HEK293 (cell line): ENCODE data around the gene PHYHD1.

Source experiments
- CTCF ChIP-seq: fragments of 450-650 bp; formaldehyde crosslinking; IDR thresholded peaks from 2 replicates; pipeline ENCODE4 v1.5.1; 2016; ENCODE audit warnings: missing biosample characterization, missing genetic modification characterization
- KLF16 ChIP-seq: fragments of 450-650 bp; formaldehyde crosslinking; IDR thresholded peaks from 2 replicates; pipeline ENCODE4 v1.5.1; 2017; ENCODE audit warnings: missing biosample characterization, missing genetic modification characterization
- ZBTB20 ChIP-seq: fragments of 450-650 bp; formaldehyde crosslinking; IDR thresholded peaks from 2 replicates; pipeline ENCODE4 v1.5.1; 2016; ENCODE audit warnings: missing biosample characterization, missing genetic modification characterization
- ZBTB44 ChIP-seq: fragments of 450-650 bp; IDR thresholded peaks from 2 replicates; pipeline ENCODE4 v1.5.1; 2018; ENCODE audit warnings: missing biosample characterization, mild to moderate bottlenecking, missing genetic modification characterization
- ZBTB6 ChIP-seq: fragments of 450-650 bp; formaldehyde crosslinking; IDR thresholded peaks from 2 replicates; pipeline ENCODE4 v1.5.1; 2017; ENCODE audit warnings: missing biosample characterization, missing genetic modification characterization
- ZFHX2 ChIP-seq: fragments of 450-650 bp; formaldehyde crosslinking; conservative IDR thresholded peaks from 2 replicates; pipeline ENCODE4 v1.5.1; 2016; ENCODE audit warnings: missing biosample characterization, missing genetic modification characterization
- ZNF10 ChIP-seq: fragments of 450-650 bp; formaldehyde crosslinking; IDR thresholded peaks from 2 replicates; pipeline ENCODE4 v1.5.1; 2017; ENCODE audit warnings: missing biosample characterization, missing genetic modification characterization
- ZNF112 ChIP-seq: fragments of 450-650 bp; formaldehyde crosslinking; IDR thresholded peaks from 2 replicates; pipeline ENCODE4 v1.5.0; 2017; ENCODE audit warnings: missing biosample characterization, missing genetic modification characterization
- ZNF155 ChIP-seq: fragments of 450-650 bp; formaldehyde crosslinking; IDR thresholded peaks from 2 replicates; pipeline ENCODE4 v1.5.1; 2016; ENCODE audit warnings: missing biosample characterization, missing genetic modification characterization
- ZNF335 ChIP-seq: fragments of 450-650 bp; formaldehyde crosslinking; conservative IDR thresholded peaks from 2 replicates; pipeline ENCODE4 v1.5.1; 2016; ENCODE audit warnings: missing biosample characterization, missing genetic modification characterization
- ZNF37A ChIP-seq: fragments of 450-650 bp; IDR thresholded peaks from 2 replicates; pipeline ENCODE4 v1.5.1; 2018; ENCODE audit warnings: missing biosample characterization, missing genetic modification characterization
- ZNF548 ChIP-seq: fragments of 450-650 bp; formaldehyde crosslinking; IDR thresholded peaks from 2 replicates; pipeline ENCODE4 v1.5.1; 2016; ENCODE audit warnings: missing biosample characterization, missing genetic modification characterization
- ZNF549 ChIP-seq: fragments of 450-650 bp; IDR thresholded peaks from 2 replicates; pipeline ENCODE4 v1.5.1; 2018; ENCODE audit warnings: missing biosample characterization, missing genetic modification characterization, mild to moderate bottlenecking, inconsistent platforms, moderate library complexity
- ZNF561 ChIP-seq: fragments of 450-650 bp; IDR thresholded peaks from 2 replicates; pipeline ENCODE4 v1.5.1; 2018; ENCODE audit warnings: missing biosample characterization, missing genetic modification characterization, borderline replicate concordance
- ZNF639 ChIP-seq: fragments of 450-650 bp; formaldehyde crosslinking; IDR thresholded peaks from 2 replicates; pipeline ENCODE4 v1.5.1; 2016; ENCODE audit warnings: missing biosample characterization, missing genetic modification characterization
- ZNF785 ChIP-seq: fragments of 450-650 bp; formaldehyde crosslinking; IDR thresholded peaks from 2 replicates; pipeline ENCODE4 v1.5.1; 2016; ENCODE audit warnings: missing biosample characterization, missing genetic modification characterization
- ZNF792 ChIP-seq: fragments of 450-650 bp; formaldehyde crosslinking; IDR thresholded peaks from 2 replicates; pipeline ENCODE4 v1.5.1; 2016; ENCODE audit warnings: missing biosample characterization, missing genetic modification characterization
- ZNF837 ChIP-seq: fragments of 450-650 bp; formaldehyde crosslinking; IDR thresholded peaks from 2 replicates; pipeline ENCODE4 v1.5.1; 2016; ENCODE audit warnings: missing biosample characterization, missing genetic modification characterization
- ZXDB ChIP-seq: fragments of 450-650 bp; formaldehyde crosslinking; IDR thresholded peaks from 2 replicates; pipeline ENCODE4 v1.5.1; 2016; ENCODE audit warnings: missing biosample characterization, missing genetic modification characterization
- TF ChIP-seq, protein P1 (sequence below): fragments of 450-650 bp; formaldehyde crosslinking; IDR thresholded peaks from 2 replicates; pipeline ENCODE4 v1.5.1; 2016; ENCODE audit warnings: missing biosample characterization, missing genetic modification characterization, borderline replicate concordance
- TF ChIP-seq, protein P2 (sequence below): fragments of 450-650 bp; formaldehyde crosslinking; IDR thresholded peaks from 2 replicates; pipeline ENCODE4 v1.5.1; 2016; ENCODE audit warnings: missing biosample characterization, missing genetic modification characterization
- TF ChIP-seq, protein P3 (sequence below): fragments of 450-650 bp; formaldehyde crosslinking; conservative IDR thresholded peaks from 2 replicates; pipeline ENCODE4 v1.5.1; 2016; ENCODE audit warnings: low read depth, missing biosample characterization, missing genetic modification characterization

The PHYHD1 gene

DNA sequence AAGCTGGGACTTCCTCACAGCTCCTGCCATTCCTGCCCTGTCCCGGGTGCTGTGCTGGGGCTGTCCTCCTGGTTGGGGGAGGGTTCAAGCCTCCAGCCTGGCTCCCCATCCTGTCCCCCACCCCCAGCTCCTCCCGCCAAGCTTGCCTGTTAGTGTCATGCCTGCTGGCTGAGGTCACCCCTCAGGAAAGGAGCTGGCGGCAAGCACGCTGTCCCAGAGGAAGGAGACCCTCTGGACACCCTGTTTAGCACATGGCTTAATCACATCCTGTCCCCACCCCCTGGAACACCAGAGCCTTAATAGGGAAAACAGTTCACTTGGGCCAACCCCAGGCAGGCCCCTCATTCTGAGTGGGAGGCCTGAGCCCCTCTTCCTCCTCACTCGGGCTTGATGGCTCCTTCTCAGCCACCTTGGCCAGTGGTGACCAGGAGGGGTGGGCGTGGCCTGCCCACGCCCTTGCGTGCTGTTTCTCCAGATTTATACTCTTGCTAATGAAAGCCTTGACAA, 9.2 kb upstream of the PHYHD1 start (continued):
- no peak for TF ChIP-seq KLF16 (tag by site-specific recombination)
- TF ChIP-seq ZNF549 (tag by site-specific recombination): no peak
- TF ChIP-seq ZNF548 (tag by site-specific recombination): no peak
- no peak for TF ChIP-seq ZBTB20 (tag by site-specific recombination)
- TF ChIP-seq, protein P1, sequence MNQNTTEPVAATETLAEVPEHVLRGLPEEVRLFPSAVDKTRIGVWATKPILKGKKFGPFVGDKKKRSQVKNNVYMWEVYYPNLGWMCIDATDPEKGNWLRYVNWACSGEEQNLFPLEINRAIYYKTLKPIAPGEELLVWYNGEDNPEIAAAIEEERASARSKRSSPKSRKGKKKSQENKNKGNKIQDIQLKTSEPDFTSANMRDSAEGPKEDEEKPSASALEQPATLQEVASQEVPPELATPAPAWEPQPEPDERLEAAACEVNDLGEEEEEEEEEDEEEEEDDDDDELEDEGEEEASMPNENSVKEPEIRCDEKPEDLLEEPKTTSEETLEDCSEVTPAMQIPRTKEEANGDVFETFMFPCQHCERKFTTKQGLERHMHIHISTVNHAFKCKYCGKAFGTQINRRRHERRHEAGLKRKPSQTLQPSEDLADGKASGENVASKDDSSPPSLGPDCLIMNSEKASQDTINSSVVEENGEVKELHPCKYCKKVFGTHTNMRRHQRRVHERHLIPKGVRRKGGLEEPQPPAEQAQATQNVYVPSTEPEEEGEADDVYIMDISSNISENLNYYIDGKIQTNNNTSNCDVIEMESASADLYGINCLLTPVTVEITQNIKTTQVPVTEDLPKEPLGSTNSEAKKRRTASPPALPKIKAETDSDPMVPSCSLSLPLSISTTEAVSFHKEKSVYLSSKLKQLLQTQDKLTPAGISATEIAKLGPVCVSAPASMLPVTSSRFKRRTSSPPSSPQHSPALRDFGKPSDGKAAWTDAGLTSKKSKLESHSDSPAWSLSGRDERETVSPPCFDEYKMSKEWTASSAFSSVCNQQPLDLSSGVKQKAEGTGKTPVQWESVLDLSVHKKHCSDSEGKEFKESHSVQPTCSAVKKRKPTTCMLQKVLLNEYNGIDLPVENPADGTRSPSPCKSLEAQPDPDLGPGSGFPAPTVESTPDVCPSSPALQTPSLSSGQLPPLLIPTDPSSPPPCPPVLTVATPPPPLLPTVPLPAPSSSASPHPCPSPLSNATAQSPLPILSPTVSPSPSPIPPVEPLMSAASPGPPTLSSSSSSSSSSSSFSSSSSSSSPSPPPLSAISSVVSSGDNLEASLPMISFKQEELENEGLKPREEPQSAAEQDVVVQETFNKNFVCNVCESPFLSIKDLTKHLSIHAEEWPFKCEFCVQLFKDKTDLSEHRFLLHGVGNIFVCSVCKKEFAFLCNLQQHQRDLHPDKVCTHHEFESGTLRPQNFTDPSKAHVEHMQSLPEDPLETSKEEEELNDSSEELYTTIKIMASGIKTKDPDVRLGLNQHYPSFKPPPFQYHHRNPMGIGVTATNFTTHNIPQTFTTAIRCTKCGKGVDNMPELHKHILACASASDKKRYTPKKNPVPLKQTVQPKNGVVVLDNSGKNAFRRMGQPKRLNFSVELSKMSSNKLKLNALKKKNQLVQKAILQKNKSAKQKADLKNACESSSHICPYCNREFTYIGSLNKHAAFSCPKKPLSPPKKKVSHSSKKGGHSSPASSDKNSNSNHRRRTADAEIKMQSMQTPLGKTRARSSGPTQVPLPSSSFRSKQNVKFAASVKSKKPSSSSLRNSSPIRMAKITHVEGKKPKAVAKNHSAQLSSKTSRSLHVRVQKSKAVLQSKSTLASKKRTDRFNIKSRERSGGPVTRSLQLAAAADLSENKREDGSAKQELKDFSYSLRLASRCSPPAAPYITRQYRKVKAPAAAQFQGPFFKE: no peak
- TF ChIP-seq ZFHX2 (tag by site-specific recombination): peak; percentile 84
- no peak for TF ChIP-seq CTCF (tag by site-specific recombination)
- TF ChIP-seq, protein P2, sequence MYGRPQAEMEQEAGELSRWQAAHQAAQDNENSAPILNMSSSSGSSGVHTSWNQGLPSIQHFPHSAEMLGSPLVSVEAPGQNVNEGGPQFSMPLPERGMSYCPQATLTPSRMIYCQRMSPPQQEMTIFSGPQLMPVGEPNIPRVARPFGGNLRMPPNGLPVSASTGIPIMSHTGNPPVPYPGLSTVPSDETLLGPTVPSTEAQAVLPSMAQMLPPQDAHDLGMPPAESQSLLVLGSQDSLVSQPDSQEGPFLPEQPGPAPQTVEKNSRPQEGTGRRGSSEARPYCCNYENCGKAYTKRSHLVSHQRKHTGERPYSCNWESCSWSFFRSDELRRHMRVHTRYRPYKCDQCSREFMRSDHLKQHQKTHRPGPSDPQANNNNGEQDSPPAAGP: peak; percentile 74
- TF ChIP-seq ZXDB: no peak
- TF ChIP-seq ZNF335 (tag by site-specific recombination): no peak
- TF ChIP-seq ZNF112: no peak
- TF ChIP-seq ZNF792 (tag by site-specific recombination): no peak
- TF ChIP-seq, protein P3, sequence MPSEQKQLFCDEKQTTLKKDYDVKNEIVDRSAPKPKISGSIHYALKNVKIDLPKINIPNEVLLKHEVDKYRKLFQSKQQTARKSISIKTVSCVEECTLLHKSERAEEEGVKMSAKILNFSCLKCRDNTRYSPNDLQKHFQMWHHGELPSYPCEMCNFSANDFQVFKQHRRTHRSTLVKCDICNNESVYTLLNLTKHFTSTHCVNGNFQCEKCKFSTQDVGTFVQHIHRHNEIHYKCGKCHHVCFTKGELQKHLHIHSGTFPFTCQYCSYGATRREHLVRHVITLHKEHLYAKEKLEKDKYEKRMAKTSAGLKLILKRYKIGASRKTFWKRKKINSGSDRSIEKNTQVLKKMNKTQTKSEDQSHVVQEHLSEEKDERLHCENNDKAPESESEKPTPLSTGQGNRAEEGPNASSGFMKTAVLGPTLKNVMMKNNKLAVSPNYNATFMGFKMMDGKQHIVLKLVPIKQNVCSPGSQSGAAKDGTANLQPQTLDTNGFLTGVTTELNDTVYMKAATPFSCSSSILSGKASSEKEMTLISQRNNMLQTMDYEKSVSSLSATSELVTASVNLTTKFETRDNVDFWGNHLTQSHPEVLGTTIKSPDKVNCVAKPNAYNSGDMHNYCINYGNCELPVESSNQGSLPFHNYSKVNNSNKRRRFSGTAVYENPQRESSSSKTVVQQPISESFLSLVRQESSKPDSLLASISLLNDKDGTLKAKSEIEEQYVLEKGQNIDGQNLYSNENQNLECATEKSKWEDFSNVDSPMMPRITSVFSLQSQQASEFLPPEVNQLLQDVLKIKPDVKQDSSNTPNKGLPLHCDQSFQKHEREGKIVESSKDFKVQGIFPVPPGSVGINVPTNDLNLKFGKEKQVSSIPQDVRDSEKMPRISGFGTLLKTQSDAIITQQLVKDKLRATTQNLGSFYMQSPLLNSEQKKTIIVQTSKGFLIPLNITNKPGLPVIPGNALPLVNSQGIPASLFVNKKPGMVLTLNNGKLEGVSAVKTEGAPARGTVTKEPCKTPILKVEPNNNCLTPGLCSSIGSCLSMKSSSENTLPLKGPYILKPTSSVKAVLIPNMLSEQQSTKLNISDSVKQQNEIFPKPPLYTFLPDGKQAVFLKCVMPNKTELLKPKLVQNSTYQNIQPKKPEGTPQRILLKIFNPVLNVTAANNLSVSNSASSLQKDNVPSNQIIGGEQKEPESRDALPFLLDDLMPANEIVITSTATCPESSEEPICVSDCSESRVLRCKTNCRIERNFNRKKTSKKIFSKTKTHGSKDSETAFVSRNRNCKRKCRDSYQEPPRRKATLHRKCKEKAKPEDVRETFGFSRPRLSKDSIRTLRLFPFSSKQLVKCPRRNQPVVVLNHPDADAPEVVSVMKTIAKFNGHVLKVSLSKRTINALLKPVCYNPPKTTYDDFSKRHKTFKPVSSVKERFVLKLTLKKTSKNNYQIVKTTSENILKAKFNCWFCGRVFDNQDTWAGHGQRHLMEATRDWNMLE (tag by site-specific recombination): no peak
- TF ChIP-seq ZNF639: no peak
- TF ChIP-seq ZNF10: no peak
- no peak for TF ChIP-seq ZNF785 (tag by site-specific recombination)
- TF ChIP-seq ZNF837 (tag by site-specific recombination): no peak
- TF ChIP-seq ZBTB6: no peak
- no peak for TF ChIP-seq ZBTB44 (tag by site-specific recombination)
- TF ChIP-seq ZNF37A (tag by site-specific recombination): no peak
- no peak for TF ChIP-seq ZNF155
- no peak for TF ChIP-seq ZNF561 (tag by site-specific recombination)
